Limb (tissue), 2 donors: Measurements from ENCODE around the gene KDM3B.
"Not testable (repeated sequence)": the region's sequence is repeated elsewhere in the genome, so short reads cannot be mapped to it uniquely, and the experiment has no call there.

ENCODE experiments used
- DNase-seq, 2 donors: peaks; one replicate each; pipeline ENCODE4 v3.0.0-alpha.2; 2016; ENCODE audit errors: extremely low spot score in 2 of 2

The KDM3B gene

GRCh38 chr5:138391859-138392386 is 39.4 kb downstream of the KDM3B start:
- DNase-seq = peak; percentile 25 to 62

GRCh38 chr5:138402640-138403039 is 50.2 kb downstream of the KDM3B start:
- no peak for DNase-seq

GRCh38 chr5:138408023-138408422 is 55.5 kb downstream of the KDM3B start:
- no peak for DNase-seq

- not testable (repeated sequence) for DNase-seq
Measured at GRCh38 chr5:138410996-138411640, 58.6 kb downstream of the KDM3B start.

- no peak for DNase-seq
Measured at GRCh38 chr5:138418444-138418843, 66.0 kb downstream of the KDM3B start.

GRCh38 chr5:138425079-138425478 is 72.6 kb downstream of the KDM3B start:
- no peak for DNase-seq

GRCh38 chr5:138435943-138436342 is 83.5 kb downstream of the KDM3B start:
- DNase-seq = no peak

- no peak for DNase-seq
Measured at GRCh38 chr5:138438003-138438723, 85.7 kb downstream of the KDM3B start.

GRCh38 chr5:138438724-138439476 is 86.4 kb downstream of the KDM3B start, which contains the start of gene REEP2:
Gene REEP2 (plus strand): TSS chr5:138439057. CDS start chr5:138439209, 152 bp downstream.
- peak; percentile 46 to 82 for DNase-seq

- no peak for DNase-seq
Measured at GRCh38 chr5:138439477-138440158, 87.1 kb downstream of the KDM3B start.

GRCh38 chr5:138440159-138441073 is 87.9 kb downstream of the KDM3B start:
- DNase-seq = no peak

GRCh38 chr5:138441221-138441620 is 88.7 kb downstream of the KDM3B start:
- DNase-seq = no peak

GRCh38 chr5:138444078-138444773 is 91.7 kb downstream of the KDM3B start:
- DNase-seq = no peak

GRCh38 chr5:138444774-138445546 is 92.5 kb downstream of the KDM3B start:
- no peak for DNase-seq

GRCh38 chr5:138445547-138446271 is 93.2 kb downstream of the KDM3B start:
- no peak for DNase-seq

GRCh38 chr5:138448070-138448469 is 95.6 kb downstream of the KDM3B start:
- no peak for DNase-seq

- DNase-seq = peak in 1 of 2 donors; percentile 63
Measured at GRCh38 chr5:138448481-138449398, 96.3 kb downstream of the KDM3B start.
